ENCODE measurements around the gene GREM1. TPM values are rescaled to one million over a fixed set of nuclear protein-coding genes. Genes with fewer than 3 reads are reported as not detected.

Gene GREM1
- total and polyA plus RNA-seq, 2 experiments from 2014 or later: 0.27 to 1.0 TPM

DNA sequence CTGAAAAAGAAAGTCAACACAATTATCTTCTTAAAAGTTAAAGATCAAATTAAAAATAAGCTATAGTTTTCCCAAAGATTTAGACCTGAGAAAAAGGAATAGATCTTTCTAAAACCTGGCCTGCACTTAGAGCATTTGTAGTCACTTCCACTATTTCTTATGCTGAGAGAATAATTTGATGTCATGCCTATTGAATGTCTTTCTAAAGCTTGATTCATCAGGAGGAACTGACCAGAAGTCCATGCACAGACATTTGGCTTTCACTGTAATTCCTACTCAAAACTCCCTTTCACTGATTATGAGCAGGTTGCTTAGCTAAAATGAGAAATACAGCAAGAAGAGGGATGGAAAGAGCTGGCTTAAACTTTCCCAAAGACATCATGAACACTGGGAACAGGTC is 4.3 kb downstream of the GREM1 start:
- Histone ChIP-seq H3K36me3 (ENCODE audit: insufficient read depth) (no peaks in the 10 kb centered on the region), H3K4me2 (no peak overlapping the region), H3K4me3 (no peak overlapping the region), H2AFZ (no peak overlapping the region), H3F3A (replicated peaks; ENCODE audit: low read depth) (no peaks in the 10 kb centered on the region; the same call in 1 of the 2 replicates), H4K20me1 (replicated peaks; ENCODE audit: insufficient read depth) (no peaks in the 10 kb centered on the region), H3K79me2 (replicated peaks; ENCODE audit: insufficient read depth) (no peaks in the 10 kb centered on the region), H3K27ac (ENCODE audit: low read depth) (no peak overlapping the region), H3K9me2 (ENCODE audit: insufficient read depth) (no peaks in the 10 kb centered on the region), H3K27me3 (ENCODE audit: insufficient read depth) (peaks cover 58% of the 10 kb centered on the region), H3K4me1 (ENCODE audit: insufficient read depth) (peaks cover 11% of the 10 kb centered on the region)
- Mint-ChIP-seq H3K27me3 (ENCODE audit: insufficient read depth, low read depth, poor library complexity) (peaks cover 40% of the 10 kb centered on the region), H3K4me1 (peaks cover 6% of the 10 kb centered on the region; the same call in 2 of the 3 replicates), H3K9me3 (peaks cover 4% of the 10 kb centered on the region; the same call in 1 of the 3 replicates), H3K36me3 (ENCODE audit: low read depth) (no peaks in the 10 kb centered on the region; the same call in 2 of the 3 replicates), H3K4me3 (no peak overlapping the region), H3K27ac (no peak overlapping the region)
- ATAC-seq (no peak), DNase-seq (ENCODE audit: low spot score) (no peak)
- TF ChIP-seq, protein P1, sequence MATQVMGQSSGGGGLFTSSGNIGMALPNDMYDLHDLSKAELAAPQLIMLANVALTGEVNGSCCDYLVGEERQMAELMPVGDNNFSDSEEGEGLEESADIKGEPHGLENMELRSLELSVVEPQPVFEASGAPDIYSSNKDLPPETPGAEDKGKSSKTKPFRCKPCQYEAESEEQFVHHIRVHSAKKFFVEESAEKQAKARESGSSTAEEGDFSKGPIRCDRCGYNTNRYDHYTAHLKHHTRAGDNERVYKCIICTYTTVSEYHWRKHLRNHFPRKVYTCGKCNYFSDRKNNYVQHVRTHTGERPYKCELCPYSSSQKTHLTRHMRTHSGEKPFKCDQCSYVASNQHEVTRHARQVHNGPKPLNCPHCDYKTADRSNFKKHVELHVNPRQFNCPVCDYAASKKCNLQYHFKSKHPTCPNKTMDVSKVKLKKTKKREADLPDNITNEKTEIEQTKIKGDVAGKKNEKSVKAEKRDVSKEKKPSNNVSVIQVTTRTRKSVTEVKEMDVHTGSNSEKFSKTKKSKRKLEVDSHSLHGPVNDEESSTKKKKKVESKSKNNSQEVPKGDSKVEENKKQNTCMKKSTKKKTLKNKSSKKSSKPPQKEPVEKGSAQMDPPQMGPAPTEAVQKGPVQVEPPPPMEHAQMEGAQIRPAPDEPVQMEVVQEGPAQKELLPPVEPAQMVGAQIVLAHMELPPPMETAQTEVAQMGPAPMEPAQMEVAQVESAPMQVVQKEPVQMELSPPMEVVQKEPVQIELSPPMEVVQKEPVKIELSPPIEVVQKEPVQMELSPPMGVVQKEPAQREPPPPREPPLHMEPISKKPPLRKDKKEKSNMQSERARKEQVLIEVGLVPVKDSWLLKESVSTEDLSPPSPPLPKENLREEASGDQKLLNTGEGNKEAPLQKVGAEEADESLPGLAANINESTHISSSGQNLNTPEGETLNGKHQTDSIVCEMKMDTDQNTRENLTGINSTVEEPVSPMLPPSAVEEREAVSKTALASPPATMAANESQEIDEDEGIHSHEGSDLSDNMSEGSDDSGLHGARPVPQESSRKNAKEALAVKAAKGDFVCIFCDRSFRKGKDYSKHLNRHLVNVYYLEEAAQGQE (IDR thresholded peaks at IDR 0.05; ENCODE audit: unreplicated experiment): no peak
- TF ChIP-seq STAT1 (IDR thresholded peaks at IDR 0.05; ENCODE audit: unreplicated experiment) (no peak), ZNF114 (CRISPR knock-in tag; IDR thresholded peaks at IDR 0.05) (no peak), NANOG (IDR thresholded peaks at IDR 0.05; ENCODE audit: borderline replicate concordance) (no peak), EZH2 (IDR thresholded peaks at IDR 0.05; ENCODE audit: low read depth, unreplicated experiment) (no peak), CREB1 (CRISPR knock-in tag; IDR thresholded peaks at IDR 0.05; ENCODE audit: low read depth) (no peak), EZH2phosphoT487 (IDR thresholded peaks at IDR 0.05; ENCODE audit: unreplicated experiment) (no peak), ZNF331 (CRISPR knock-in tag; IDR thresholded peaks at IDR 0.05; ENCODE audit: low read depth) (no peak), JUNB (IDR thresholded peaks at IDR 0.05; ENCODE audit: unreplicated experiment) (no peak), POLR2AphosphoS5 (IDR thresholded peaks at IDR 0.05; ENCODE audit: low read depth) (no peak)
- TF ChIP-seq, protein P2, sequence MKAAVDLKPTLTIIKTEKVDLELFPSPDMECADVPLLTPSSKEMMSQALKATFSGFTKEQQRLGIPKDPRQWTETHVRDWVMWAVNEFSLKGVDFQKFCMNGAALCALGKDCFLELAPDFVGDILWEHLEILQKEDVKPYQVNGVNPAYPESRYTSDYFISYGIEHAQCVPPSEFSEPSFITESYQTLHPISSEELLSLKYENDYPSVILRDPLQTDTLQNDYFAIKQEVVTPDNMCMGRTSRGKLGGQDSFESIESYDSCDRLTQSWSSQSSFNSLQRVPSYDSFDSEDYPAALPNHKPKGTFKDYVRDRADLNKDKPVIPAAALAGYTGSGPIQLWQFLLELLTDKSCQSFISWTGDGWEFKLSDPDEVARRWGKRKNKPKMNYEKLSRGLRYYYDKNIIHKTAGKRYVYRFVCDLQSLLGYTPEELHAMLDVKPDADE (IDR thresholded peaks at IDR 0.05): no peak
- TF ChIP-seq, protein P3, sequence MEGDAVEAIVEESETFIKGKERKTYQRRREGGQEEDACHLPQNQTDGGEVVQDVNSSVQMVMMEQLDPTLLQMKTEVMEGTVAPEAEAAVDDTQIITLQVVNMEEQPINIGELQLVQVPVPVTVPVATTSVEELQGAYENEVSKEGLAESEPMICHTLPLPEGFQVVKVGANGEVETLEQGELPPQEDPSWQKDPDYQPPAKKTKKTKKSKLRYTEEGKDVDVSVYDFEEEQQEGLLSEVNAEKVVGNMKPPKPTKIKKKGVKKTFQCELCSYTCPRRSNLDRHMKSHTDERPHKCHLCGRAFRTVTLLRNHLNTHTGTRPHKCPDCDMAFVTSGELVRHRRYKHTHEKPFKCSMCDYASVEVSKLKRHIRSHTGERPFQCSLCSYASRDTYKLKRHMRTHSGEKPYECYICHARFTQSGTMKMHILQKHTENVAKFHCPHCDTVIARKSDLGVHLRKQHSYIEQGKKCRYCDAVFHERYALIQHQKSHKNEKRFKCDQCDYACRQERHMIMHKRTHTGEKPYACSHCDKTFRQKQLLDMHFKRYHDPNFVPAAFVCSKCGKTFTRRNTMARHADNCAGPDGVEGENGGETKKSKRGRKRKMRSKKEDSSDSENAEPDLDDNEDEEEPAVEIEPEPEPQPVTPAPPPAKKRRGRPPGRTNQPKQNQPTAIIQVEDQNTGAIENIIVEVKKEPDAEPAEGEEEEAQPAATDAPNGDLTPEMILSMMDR (conservative IDR thresholded peaks at IDR 0.05; ENCODE audit: low read depth in 2 of 2): no peak
- TF ChIP-seq, protein P4, sequence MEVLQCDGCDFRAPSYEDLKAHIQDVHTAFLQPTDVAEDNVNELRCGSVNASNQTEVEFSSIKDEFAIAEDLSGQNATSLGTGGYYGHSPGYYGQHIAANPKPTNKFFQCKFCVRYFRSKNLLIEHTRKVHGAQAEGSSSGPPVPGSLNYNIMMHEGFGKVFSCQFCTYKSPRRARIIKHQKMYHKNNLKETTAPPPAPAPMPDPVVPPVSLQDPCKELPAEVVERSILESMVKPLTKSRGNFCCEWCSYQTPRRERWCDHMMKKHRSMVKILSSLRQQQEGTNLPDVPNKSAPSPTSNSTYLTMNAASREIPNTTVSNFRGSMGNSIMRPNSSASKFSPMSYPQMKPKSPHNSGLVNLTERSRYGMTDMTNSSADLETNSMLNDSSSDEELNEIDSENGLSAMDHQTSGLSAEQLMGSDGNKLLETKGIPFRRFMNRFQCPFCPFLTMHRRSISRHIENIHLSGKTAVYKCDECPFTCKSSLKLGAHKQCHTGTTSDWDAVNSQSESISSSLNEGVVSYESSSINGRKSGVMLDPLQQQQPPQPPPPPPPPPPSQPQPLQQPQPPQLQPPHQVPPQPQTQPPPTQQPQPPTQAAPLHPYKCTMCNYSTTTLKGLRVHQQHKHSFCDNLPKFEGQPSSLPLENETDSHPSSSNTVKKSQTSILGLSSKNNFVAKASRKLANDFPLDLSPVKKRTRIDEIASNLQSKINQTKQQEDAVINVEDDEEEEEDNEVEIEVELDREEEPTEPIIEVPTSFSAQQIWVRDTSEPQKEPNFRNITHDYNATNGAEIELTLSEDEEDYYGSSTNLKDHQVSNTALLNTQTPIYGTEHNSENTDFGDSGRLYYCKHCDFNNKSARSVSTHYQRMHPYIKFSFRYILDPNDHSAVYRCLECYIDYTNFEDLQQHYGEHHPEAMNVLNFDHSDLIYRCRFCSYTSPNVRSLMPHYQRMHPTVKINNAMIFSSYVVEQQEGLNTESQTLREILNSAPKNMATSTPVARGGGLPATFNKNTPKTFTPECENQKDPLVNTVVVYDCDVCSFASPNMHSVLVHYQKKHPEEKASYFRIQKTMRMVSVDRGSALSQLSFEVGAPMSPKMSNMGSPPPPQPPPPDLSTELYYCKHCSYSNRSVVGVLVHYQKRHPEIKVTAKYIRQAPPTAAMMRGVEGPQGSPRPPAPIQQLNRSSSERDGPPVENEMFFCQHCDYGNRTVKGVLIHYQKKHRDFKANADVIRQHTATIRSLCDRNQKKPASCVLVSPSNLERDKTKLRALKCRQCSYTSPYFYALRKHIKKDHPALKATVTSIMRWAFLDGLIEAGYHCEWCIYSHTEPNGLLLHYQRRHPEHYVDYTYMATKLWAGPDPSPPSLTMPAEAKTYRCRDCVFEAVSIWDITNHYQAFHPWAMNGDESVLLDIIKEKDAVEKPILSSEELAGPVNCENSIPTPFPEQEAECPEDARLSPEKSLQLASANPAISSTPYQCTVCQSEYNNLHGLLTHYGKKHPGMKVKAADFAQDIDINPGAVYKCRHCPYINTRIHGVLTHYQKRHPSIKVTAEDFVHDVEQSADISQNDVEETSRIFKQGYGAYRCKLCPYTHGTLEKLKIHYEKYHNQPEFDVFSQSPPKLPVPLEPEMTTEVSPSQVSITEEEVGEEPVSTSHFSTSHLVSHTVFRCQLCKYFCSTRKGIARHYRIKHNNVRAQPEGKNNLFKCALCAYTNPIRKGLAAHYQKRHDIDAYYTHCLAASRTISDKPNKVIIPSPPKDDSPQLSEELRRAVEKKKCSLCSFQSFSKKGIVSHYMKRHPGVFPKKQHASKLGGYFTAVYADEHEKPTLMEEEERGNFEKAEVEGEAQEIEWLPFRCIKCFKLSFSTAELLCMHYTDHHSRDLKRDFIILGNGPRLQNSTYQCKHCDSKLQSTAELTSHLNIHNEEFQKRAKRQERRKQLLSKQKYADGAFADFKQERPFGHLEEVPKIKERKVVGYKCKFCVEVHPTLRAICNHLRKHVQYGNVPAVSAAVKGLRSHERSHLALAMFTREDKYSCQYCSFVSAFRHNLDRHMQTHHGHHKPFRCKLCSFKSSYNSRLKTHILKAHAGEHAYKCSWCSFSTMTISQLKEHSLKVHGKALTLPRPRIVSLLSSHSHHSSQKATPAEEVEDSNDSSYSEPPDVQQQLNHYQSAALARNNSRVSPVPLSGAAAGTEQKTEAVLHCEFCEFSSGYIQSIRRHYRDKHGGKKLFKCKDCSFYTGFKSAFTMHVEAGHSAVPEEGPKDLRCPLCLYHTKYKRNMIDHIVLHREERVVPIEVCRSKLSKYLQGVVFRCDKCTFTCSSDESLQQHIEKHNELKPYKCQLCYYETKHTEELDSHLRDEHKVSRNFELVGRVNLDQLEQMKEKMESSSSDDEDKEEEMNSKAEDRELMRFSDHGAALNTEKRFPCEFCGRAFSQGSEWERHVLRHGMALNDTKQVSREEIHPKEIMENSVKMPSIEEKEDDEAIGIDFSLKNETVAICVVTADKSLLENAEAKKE (CRISPR knock-in tag; IDR thresholded peaks at IDR 0.05): no peak

Measured in GM23338 (cell line).